RWPE1 (cell line): ENCODE data around the gene RARG.
A peak's percentile ranks its signal among the peaks of the same experiment; 100 is the strongest.

Experiments used
- CTCF ChIA-PET: fragments of 350-600 bp; sonication (Branson Sonifier 250); formaldehyde crosslinking; extraction: SDS; loops from one replicate; lab custom pipeline; 2021; lab: Yijun Ruan, JAX
- POLR2A ChIA-PET: fragments of 400-600 bp; formaldehyde crosslinking; extraction: SDS; loops from one replicate; lab custom pipeline; 2020; ENCODE audit warnings: antibody characterized with exemption; ENCODE audit not compliant: low non-redundant PET; lab: Yijun Ruan, JAX
- DNase-seq: peaks from one replicate; pipeline ENCODE4 v3.0.0; 2012; ENCODE audit warnings: low spot score
- H3K27ac ChIP-seq: fragments of 450-650 bp; 2 replicates; pipeline ENCODE4 v1.5.1; 2017
- TF ChIP-seq, protein P1 (sequence below): fragments of 450-650 bp; conservative IDR thresholded peaks from 2 replicates; pipeline ENCODE4 v1.5.1; 2017; ENCODE audit warnings: low read depth, mild to moderate bottlenecking

Gene RARG

DNA sequence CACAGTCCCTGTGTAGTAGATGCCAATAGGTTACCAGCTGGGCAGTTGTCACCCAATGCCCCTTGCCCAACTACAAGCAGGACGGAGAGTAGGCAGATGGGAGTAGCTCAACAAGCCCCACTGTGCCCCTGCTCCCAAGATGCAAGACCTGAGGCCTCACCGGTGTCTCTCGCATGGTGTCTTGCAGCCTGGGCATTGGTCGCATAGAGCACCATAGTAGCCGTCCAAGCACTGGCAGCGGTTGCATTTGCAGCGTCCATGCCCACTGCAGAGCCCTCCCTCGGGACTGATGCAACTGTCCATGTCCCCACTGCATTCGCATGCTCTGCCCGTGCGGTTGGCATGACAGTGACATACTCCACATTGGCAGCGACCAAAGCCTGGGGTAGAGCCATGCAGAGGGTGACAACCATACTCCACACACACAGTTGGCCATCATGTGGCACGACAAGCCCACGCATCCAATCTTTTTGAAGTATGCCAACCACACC lies 39.4 kb downstream of the RARG start:
- CTCF ChIA-PET, result interaction anchor here (0.5 to 1.2 kb wide), 4 partner anchors 33 to 127 kb away, joined by 3 to 8 read pairs (median 4); no protein-coding TSS in a partner anchor
- TF ChIP-seq, protein P1, sequence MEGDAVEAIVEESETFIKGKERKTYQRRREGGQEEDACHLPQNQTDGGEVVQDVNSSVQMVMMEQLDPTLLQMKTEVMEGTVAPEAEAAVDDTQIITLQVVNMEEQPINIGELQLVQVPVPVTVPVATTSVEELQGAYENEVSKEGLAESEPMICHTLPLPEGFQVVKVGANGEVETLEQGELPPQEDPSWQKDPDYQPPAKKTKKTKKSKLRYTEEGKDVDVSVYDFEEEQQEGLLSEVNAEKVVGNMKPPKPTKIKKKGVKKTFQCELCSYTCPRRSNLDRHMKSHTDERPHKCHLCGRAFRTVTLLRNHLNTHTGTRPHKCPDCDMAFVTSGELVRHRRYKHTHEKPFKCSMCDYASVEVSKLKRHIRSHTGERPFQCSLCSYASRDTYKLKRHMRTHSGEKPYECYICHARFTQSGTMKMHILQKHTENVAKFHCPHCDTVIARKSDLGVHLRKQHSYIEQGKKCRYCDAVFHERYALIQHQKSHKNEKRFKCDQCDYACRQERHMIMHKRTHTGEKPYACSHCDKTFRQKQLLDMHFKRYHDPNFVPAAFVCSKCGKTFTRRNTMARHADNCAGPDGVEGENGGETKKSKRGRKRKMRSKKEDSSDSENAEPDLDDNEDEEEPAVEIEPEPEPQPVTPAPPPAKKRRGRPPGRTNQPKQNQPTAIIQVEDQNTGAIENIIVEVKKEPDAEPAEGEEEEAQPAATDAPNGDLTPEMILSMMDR, result no peak

DNA sequence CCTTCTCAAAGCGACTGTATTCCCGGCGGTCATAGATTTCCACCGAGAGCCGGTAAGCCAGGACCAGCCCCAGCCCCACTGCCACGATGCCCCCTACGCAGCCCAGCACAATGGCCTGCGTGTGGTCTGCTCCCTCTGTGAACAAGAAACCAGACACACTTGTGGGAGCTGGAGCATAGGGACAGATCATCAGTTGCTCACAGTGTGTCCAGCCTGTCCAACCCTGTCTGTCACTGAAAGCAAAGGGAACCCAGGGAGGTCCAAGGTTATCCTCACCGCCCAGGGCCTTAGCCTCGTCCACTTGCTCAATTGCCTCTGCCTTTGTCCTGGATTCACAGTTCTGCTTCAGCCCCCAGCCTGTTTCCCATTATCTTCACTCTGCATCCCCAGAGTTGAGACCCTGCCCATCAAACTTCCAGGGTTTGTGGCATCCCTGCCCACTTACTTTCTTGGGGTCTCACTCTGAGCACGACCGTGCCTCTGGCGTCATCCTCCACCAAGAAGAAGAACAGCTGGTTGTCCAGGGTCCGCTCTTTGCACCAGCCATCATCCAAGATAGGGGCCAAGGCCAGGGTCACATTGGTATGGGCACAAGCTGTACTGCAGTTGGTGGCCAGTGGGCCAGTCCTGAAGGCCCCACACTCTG lies 40.0 kb downstream of the RARG start:
- CTCF ChIA-PET, result interaction anchor here (0.5 to 1.2 kb wide), 5 partner anchors 32 to 126 kb away, joined by 3 to 8 read pairs (median 4); no protein-coding TSS in a partner anchor
- H3K27ac ChIP-seq, result peak overlapping the region; percentile 31
- no peak for DNase-seq
- TF ChIP-seq, protein P1, result no peak
- POLR2A ChIA-PET, result interaction anchor here (0.6 kb wide), 1 partner anchor 206 kb away, joined by 3 read pairs; no protein-coding TSS in a partner anchor

More for the DNA sequence above, 39.4 kb downstream of the RARG start:
- POLR2A ChIA-PET, result interaction anchor here (0.6 kb wide), 1 partner anchor 206 kb away, joined by 3 read pairs; no protein-coding TSS in a partner anchor
- no peak for DNase-seq
- peak overlapping the region; percentile 31; the same call in 1 of the 2 replicates for H3K27ac ChIP-seq

DNA sequence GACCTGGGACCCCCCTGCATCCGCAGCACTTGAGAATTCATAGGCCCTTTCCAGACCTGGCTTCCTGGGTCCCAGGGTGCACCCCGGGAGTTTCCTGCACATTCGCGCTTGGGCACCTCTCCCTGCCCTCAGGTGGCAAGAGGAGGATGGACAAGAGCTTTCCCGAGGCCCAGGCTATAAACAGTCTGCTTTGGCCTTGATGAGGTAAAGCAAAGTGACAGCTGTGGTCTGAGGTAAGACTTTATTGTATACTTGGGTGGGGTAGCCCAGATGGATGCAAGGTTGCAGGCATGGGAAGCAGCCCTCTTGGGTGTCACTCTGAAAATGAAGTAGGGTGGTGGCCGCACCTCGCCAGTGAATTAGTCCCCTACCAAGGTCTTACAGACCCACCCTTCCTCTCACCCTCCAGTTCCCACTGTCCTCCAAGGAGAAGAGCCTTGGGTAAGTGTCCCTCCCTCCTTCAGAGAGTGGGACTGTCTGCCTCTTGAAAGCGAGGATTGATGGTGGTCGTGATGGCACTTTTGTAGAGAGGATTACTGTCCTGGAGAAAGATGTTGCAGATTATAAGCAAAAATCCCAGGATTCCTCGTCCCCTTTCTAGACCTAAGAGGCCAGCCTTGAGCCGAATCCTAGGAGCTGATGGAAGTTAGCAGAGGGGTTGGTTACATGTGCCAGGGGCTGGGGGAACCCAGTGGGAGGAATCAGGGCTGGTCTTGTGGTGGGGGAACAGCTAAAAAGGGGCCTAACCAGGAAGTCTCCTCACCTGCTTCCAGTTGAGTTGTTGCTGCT lies 40.7 kb downstream of the RARG start:
- ChIA-PET CTCF (interaction anchor here (0.6 kb wide), 1 partner anchor 47 kb away, joined by 3 read pairs; no protein-coding TSS in a partner anchor), POLR2A (no interaction called here)

DNA sequence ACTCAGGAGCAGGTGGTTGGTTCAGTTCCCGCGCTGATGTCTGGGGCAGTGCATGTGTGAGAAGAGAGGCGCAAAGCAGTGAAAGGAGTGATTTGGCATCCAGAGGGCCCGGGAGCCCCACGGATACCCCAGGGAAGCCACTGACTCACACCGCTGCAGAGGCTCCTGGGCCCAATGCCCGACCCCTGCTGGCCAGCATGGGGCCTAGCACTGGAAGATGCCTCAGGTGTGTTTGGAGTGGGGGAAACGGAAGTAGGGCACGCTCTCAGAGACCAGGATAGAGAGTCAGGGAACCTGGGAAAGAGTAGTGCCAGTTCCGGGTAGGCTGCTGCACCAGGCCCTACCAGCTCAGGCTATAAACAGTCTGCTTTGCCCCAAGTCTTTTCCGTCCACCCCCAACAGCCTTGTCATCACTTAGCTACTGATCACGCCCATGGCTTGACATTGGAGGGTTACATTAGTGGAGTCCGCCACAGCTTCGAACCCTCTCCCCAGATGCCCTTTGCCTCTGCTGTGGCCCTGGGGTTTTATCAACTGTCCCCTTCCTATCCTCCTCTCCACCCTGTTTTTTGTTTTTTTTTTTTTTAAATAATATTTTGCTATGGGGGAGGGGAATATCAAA lies 41.8 kb downstream of the RARG start:
- peak; percentile 50 for DNase-seq
- H3K27ac ChIP-seq, result peak overlapping the region; percentile 36
- ChIA-PET CTCF (interaction anchor here (0.6 to 0.8 kb wide), 3 partner anchors 9 to 258 kb away, joined by 3 to 4 read pairs (median 4); no protein-coding TSS in a partner anchor), POLR2A (interaction anchor here (0.7 kb wide), 1 partner anchor 18 kb away, joined by 6 read pairs; no protein-coding TSS in a partner anchor)
- TF ChIP-seq, protein P1, result peak; percentile 44; the same call in 1 of the 2 replicates

More for the DNA sequence above, 40.7 kb downstream of the RARG start:
- peak overlapping the region; percentile 31 for H3K27ac ChIP-seq
- TF ChIP-seq, protein P1, result no peak
- no peak for DNase-seq

DNA sequence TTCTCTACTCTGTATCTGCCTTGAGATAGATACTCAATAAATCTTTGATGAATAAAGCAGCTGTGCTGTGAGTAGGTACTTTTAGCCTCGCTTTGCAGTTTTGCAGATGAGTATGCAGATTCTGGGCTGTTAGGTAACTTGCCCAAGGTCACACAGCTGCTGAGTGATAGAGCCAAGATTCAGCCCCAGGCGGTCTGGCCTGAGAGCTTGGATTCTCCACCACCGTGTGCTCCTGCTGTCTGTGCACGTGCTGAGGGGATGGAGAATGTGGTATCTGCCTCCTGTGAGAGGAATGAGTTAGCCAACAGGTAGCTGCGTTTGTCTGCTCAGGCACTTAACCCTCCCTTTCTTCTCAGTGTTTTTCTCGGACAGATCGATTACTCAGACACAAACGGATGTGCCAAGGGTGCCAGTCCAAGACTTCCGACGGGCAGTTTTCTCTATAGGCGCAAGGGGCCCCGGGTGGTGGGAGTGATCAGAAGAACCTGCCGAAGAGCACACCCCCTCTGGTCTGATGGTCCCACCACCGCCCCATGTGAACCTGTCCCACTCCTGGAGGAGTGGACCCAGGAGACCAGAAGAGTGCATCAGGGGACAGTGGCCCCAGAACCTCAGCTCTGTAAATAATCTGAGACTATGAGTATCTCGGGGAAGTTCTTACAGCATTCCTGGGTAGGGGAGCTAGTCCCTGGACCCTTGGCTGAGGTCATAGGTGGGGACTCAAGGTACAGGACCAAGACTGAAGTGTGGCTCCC lies 44.7 kb downstream of the RARG start:
- ChIA-PET CTCF (interaction anchor here (0.6 to 1.2 kb wide), 2 partner anchors 26 to 36 kb away, joined by 3 to 9 read pairs; no protein-coding TSS in a partner anchor), POLR2A (no interaction called here)
- no peak overlapping the region; the same call in 1 of the 2 replicates for H3K27ac ChIP-seq
- TF ChIP-seq, protein P1, result no peak
- DNase-seq, result no peak
